Kidney glomerular epithelial cell (primary cell): ENCODE data around the gene GMCL2.
A peak's percentile ranks its signal among the peaks of the same experiment; 100 is the strongest.

Experiments
- DNase-seq: peaks from one replicate; lab custom pipeline; 2025; lab: John Stamatoyannopoulos, UW

Gene GMCL2

DNA sequence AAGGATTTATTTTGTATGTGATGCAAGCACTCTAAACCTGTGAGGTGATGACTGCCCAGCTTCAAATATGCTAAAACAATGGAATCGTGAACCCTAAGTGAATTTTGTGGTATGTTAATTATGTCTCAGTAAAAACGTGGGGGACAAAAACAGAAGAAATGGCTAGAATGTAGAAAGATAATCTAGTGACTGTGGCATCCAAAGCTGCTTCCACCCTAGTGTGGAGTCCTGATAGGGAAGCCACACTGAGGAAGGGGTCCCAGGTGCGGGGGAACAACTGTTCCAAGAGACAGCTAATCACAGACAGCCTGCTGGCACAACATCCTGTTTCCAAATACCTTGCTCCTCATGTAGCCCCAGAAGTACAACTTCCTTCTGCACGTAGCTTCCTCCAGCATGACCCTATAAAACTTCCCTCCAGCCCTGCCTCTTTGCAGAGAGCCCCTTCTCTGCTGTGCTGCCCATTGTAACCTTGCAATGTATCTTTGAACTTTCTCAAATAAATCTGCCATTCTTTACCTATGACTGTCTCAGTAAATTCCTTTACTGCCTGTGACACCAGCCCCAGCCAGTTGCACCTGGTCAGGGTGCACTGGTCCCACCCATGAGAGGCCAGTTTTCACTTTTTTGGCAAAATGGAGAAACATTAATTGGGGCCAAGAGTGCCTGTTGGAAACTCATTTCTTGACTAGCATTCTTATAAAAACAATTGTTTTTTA, 4.9 kb downstream of the GMCL2 start:
- no peak for DNase-seq

DNA sequence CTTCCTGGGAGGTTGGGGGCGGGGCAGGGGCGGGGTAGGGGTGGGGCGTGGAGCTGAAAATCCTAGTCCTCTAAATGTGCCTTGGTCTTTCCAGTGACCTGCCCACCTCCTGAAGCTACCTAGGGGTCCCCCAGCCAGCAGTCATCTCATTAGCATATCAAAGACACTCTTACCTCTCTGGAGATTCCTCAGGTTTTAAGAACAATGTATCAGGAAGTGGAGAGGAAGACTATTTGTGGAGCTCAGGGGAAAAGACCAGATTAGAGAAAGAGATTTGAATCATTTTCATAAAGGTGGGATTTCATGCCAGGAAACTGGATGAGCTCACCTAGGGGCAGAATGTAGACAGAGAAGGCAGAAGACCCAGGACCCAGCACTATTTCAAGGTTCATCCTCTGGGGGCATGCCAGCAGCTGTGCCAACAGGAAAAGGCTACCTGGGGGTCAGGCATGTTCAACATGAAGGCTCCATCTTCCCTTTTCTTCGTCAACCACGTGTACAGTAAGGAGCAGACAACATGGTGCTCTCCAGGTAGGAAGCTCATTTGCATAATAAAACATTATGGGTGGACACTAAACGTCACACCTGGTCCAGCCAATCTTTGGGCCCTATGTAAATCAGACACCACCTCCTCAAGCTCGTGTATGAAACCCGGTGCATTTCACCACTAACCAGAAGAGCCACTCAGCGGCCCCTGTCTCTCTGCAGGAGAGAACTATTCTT, 6.9 kb downstream of the GMCL2 start:
- DNase-seq, result no peak

DNA sequence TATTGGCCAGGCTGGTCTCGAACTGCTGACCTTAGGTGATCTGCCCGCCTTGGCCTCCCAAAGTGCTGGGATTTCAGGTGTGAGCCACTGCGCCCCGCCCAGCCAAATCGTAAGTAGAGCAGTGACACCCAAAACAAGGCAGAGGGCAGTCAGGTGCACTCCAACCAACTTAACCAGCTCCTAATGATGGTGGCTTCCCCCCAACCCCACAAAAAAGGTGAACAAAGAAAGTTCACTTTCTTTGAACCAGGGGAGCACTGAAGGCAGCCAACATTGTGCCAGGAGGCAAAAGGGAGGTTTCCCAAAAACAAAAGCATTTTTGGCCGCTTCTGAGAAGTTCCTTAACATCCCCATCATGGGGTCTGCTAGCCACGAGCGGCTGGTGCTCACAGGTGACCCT, 9.6 kb downstream of the GMCL2 start:
- DNase-seq, result no peak

DNA sequence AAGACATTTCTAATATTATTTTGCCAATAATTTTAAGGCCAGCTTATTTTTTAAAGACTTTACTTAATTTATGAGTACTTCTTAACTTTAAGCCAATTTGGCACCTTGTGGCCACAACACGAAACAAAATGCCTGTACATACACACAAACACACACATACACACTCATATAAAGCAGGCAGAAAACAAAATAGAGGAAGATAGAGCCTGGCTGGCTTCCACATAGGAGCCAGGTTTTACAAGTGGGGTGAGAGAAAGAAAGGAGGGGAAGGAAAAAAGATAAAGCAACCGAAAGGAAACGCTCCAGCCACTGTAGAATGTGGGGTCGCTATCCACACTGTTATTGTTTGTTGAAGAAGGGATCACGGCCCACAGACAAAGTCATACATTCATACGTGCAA, 10.4 kb downstream of the GMCL2 start:
- no peak for DNase-seq

DNA sequence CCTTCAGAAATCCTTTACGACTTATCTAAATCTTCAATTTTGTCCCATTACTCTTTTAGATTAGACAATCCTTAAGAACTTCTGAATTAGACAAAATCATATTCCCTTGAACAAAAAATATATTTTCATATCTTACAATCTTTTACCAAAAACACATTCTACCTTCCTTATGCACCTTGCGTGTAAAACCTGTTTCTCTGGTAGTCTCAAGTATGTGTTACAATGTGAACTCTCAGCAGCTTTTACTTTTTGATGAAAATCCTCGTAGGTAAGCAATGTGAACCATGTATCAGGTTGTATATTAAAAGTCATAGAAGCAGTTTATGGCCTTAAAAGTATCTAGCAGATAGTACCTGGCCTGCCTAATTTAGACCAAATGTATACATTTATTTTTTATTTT, 12.7 kb downstream of the GMCL2 start:
- no peak for DNase-seq

DNA sequence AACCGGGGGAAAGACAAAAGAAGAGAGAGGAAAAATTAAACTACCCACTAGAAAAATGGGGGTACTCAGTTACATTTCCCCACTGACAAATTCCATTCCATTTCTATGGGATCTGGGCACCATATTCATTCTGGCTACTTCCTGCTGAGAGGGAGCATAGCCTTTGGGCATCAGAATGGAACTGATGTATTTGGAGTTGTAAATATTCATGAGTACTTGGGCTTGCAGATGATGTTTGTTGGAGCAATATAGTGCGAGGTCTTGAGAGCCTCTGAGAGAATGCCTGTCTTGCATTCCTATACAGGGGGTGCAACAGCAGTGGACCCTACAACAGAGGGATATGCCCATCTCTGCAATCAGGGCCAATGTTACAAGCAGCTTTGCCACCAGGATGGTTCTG, 16.7 kb downstream of the GMCL2 start:
- DNase-seq, result no peak

- DNase-seq, result no peak
These were observed 21.6 kb downstream of the GMCL2 start for GRCh38 chr5:178165581-178165980.

DNA sequence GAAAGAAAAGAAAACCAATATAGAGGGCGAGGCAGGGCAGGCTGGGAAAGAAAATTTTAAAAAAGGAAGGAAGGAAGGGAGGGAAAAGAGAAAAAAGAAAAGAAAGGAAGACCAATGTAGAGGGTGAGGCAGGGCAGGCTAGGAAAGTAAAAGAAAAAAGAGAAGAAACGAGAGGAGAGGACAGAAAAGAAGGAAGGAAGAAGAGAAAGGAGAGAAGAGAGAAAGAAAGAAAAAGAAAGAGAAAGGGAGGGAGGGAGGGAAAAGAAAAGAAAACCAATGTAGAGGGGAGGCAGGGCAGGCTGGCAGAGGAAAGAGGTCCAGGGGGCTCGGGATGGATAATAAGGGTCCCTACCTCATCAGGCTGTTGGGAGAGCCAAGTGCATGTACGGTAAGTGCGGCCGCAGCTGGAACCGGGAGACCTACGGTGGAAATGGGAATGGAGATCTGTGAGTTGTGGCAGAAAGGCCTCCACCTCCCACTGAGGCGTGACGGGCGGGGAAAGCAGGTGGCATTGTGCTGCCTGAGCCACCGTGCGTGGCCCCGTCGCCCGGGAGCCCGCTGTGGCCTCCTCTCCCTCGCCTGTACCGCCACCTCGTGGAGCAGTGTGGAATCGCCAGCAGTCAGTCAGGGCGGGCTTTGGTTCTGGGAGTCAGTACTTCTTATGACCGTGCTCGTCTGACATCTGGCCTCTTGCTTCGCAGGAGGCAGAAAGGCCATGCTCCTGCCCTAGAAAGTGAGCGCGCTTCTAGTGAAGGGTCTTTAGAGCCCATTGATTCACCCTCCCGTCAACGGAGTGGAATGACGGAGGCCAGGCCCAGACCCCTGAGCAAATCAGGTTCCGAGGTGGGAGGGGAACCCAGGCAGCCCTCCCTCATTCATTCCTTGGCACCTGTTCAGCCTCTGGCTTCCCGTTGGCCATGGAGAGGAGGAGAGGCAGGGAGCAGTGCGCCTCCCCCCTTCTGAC, 23.1 kb downstream of the GMCL2 start:
- peak; percentile 39 for DNase-seq

GRCh38 chr5:178162481-178162880, 24.7 kb downstream of the GMCL2 start:
- DNase-seq, result no peak

- no peak for DNase-seq
These were observed 27.0 kb downstream of the GMCL2 start for GRCh38 chr5:178160176-178160575.

DNA sequence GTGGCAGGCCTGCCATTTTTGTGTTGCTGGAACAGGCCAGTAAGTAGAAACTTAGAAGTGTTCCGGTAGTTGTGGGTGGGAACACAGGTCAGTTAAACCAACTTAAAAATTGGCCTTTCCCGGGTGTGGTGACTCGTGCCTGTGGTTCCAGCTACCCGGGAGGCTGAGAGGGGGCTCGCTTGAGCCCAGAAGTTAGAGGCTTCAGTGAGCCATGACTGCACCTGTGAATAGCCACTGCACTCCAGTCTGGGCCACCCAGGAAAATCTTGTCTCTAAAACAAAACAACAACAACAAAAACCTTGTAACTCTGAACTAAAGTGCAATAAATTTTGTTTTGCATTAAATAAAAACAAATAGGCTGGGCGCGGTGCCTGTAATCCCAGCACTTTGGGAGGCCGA, 32.1 kb downstream of the GMCL2 start:
- DNase-seq, result no peak

DNA sequence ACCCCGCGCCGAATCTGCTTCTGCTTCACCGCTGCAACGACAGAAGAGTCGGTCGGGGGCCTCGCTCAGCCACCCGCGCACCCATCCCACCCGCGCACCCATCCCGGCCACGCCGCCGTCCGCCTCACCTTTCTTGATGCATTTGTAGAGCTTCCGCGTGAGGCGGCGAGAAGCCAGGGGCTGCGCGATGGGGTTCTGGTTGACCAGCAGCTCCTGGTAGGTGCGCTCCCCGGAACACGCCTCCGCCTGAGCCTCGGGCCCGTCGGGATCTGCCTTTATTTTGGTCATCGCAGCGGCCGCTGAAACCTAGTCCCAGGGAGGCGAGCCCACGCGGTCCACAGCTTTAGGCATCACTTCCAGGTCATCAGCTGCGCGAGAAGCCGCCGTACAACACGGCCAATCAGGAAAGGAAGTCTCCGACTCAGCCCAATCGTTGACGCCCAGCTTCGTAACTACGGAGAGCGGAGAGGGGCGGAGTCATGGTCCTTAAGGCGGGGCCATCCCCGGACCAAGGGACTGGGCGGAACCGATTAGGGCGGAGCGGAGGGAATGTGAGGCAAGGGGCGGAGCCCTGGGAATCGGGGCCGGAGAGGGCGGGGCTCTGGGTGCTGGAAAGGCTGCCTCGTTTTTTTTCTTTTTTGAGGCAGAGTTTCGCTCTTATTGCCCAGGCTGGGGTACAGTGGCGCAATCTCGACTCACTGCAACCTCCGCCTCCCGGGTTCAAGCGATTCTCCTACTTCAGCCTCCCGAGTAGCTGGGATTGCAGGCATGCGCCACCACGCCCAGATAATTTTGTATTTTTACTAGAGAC, 33.4 kb downstream of the GMCL2 start, which contains the start of gene NHP2:
TSS of gene NHP2 (minus strand) at position 356 of the 811 bp plus-strand sequence. CDS start at position 288, 68 bp downstream.
- peak; percentile 98 for DNase-seq

- no peak for DNase-seq
These were observed 34.4 kb downstream of the GMCL2 start for GRCh38 chr5:178152491-178153444.

GRCh38 chr5:178150977-178151734, 36.0 kb downstream of the GMCL2 start:
- no peak for DNase-seq

DNA sequence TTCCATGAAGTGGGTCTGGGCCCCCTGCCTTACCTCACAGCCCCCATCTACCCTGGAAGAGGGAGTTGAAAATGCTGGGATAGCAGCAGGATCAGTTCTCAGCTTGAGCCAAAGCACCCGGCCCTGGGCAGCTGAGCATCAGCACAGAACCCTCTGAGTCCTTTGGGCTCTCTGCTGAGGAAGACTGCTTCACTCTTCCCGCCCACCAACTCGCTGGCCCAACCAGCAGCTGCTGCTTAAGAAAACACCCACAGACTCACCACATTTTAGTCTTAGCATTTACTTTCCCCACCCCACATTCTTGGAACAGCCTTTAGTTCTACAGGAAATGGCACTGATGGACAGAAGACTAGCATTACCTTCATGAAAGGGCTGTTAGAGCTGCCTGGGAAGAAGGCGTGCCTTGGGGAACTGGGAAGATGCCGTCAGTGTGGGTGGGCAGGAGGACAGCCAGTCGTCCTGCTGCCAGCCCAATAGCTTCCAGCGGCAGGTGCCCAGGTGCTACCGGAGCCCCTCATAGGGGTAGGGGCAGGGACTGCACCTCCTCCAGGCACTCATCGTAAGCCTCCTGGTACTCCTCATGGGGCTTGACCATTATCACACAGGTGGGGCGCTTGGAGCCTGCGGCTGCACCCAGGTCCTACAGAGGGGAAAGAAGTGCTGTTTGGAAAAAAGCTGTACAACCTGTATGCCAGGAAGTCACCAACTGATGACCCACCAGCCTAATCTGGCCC, 37.8 kb downstream of the GMCL2 start:
- DNase-seq, result no peak

- no peak for DNase-seq
These were observed 39.8 kb downstream of the GMCL2 start for GRCh38 chr5:178147406-178147805.

DNA sequence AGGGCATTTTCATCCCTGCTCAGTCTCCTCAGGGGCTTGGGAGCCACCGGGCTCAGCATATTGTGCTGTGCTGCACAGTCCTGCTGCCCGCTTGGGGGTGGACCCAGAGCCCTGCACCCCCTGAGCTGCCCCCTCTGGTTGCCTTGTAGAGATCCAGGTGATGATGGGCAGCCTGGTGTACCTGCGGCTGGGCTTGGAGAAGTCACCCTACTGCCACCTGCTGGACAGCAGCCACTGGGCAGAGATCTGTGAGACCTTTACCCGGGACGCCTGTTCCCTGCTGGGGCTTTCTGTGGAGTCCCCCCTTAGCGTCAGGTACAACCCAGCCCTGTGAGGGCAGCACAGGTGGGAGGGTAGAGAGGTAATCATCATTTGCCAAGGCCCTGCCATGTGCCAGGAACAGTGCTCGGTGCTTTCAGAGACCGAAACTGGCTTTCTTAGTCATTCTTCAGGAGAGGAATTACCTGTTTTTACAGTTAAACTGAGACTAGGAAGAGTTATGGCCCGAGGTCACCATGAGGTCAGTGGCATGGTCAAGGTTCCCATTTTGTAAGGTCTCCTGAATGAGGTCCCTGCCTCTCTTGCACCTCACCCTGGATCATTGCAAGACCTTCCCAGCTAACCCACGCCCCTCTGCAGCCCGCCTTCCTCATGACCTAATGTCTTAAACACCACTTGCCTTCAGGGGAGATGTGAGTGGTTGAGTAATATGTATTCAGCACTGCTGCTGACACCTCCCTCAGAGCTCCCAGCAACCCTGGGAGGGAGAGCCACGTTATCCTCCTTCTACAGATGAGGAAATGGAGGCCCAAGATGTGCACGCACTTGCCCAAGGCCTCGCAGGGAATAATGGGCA, 41.0 kb downstream of the GMCL2 start:
- peak; percentile 34 for DNase-seq

- DNase-seq, result no peak
These were observed 43.3 kb downstream of the GMCL2 start for GRCh38 chr5:178143901-178144300.
